Neural progenitor cell (in vitro differentiated cells): ENCODE data around the gene C17orf113. TPM values are rescaled to one million over a fixed set of nuclear protein-coding genes. Genes with fewer than 3 reads are reported as not detected.

Experiments
- DNase-seq: peaks from one replicate; pipeline ENCODE4 v3.0.0-alpha.2; 2016; ENCODE audit warnings: low spot score
- H2AFZ ChIP-seq: fragments of 200-600 bp; sonication (generic); replicated peaks from 2 replicates; pipeline ENCODE4 v1.6.1; 2016; ENCODE audit warnings: antibody characterized with exemption
- H3F3A ChIP-seq: fragments of 200-600 bp; sonication (generic); 2 replicates; pipeline ENCODE4 v1.6.1; 2016; ENCODE audit warnings: antibody characterized with exemption, low read depth
- H3K27ac ChIP-seq: fragments of 200-600 bp; sonication (generic); 2 replicates; pipeline ENCODE4 v1.5.1; 2016; ENCODE audit warnings: mild to moderate bottlenecking
- H3K27me3 ChIP-seq: fragments of 200-600 bp; sonication (generic); 2 replicates; pipeline ENCODE4 v1.6.1; 2016; ENCODE audit warnings: mild to moderate bottlenecking, moderate library complexity
- H3K36me3 ChIP-seq: fragments of 200-600 bp; sonication (generic); 2 replicates; pipeline ENCODE4 v1.5.1; 2016
- H3K4me1 ChIP-seq: fragments of 200-600 bp; sonication (generic); 2 replicates; pipeline ENCODE4 v1.6.1; 2016; ENCODE audit warnings: mixed run types
- H3K4me2 ChIP-seq: fragments of 200-600 bp; sonication (generic); 2 replicates; pipeline ENCODE4 v1.6.1; 2016
- H3K4me3 ChIP-seq: fragments of 200-600 bp; sonication (generic); 2 replicates; pipeline ENCODE4 v1.5.1; 2016
- H3K79me2 ChIP-seq: fragments of 200-600 bp; sonication (generic); 2 replicates; pipeline ENCODE4 v1.6.1; 2016; ENCODE audit warnings: low read depth
- H3K9ac ChIP-seq: fragments of 200-600 bp; sonication (generic); 2 replicates; pipeline ENCODE4 v1.6.1; 2016
- H3K9me3 ChIP-seq: fragments of 200-600 bp; sonication (generic); 2 replicates; pipeline ENCODE4 v1.5.1; 2016; ENCODE audit warnings: low read depth
- H4K20me1 ChIP-seq: fragments of 200-600 bp; sonication (generic); 2 replicates; pipeline ENCODE4 v1.6.1; 2016; ENCODE audit warnings: low read depth
- H3K27ac Mint-ChIP-seq: 3 replicates; pipeline ENCODE4 v1.8.0; 2021; ENCODE audit warnings: mixed read lengths
- H3K27me3 Mint-ChIP-seq: 2 replicates; pipeline ENCODE4 v1.8.0; 2022; ENCODE audit warnings: low read depth, mild to moderate bottlenecking, inconsistent platforms, moderate library complexity, mixed read lengths; ENCODE audit not compliant: insufficient read depth
- H3K36me3 Mint-ChIP-seq: 3 replicates; pipeline ENCODE4 v1.8.0; 2021; ENCODE audit warnings: mixed read lengths
- H3K4me1 Mint-ChIP-seq: 3 replicates; pipeline ENCODE4 v1.8.0; 2021; ENCODE audit warnings: mixed read lengths
- H3K4me3 Mint-ChIP-seq: 3 replicates; pipeline ENCODE4 v1.8.0; 2021; ENCODE audit warnings: mild to moderate bottlenecking, moderate library complexity, mixed read lengths
- H3K9me3 Mint-ChIP-seq: 3 replicates; pipeline ENCODE4 v1.8.0; 2020; ENCODE audit warnings: mixed read lengths
- EZH2 ChIP-seq: fragments of 200-600 bp; sonication (generic); IDR thresholded peaks from 2 replicates; pipeline ENCODE4 v1.6.1; 2017; ENCODE audit warnings: antibody characterized with exemption, mild to moderate bottlenecking, moderate library complexity
- EZH2phosphoT487 ChIP-seq: fragments of 200-600 bp; sonication (generic); IDR thresholded peaks from 2 replicates; pipeline ENCODE4 v1.6.1; 2017; ENCODE audit warnings: antibody characterized with exemption
- total RNA-seq: library from RNA; depleted of rRNA; stranded (reverse); fragments of >200 nt; gene quantifications from 2 replicates; pipeline ENCODE4 v1.2.3, GENCODE V29; 2015; ENCODE audit warnings: low replicate concordance
- TF ChIP-seq, protein P1 (sequence below): fragments of 200-600 bp; sonication (generic); IDR thresholded peaks from 2 replicates; pipeline ENCODE4 v1.5.1; 2017; ENCODE audit warnings: antibody characterized with exemption, mild to moderate bottlenecking

The C17orf113 gene
- total RNA-seq, 1 donor from 2014 or later: 2.2 TPM

DNA sequence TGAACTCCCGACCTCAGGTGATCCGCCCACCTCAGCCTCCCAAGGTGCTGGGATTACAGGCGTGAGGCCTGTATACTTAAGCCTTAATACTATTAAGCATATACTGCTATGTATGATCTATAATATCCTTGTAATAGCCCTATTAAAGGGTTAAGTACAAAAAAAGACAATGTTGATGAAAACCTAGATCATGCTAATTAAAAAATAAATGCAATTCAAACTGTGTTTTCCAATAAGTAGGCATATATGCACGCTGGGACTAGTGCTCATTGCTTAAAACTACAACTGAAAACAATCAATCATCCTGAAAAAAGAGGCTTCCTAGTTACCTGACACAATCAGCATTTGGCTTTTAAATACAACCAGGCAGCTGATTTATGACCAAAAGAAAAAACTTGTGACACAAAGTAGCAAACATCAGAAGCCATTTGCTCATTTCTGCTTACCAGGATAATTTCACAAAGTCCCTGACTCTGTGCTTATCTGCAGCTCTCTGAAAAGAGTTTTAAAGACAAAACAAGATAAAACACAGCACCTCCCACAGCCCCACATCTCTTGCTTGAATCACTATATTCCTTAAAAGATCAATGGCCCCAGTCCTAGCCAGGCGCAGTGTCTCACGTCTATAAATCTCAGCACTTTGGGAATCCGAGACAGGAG, 36.8 kb upstream of the C17orf113 start:
- Histone ChIP-seq H3K9ac (no peak overlapping the region), H3K4me1 (no peaks in the 10 kb centered on the region), H3K4me2 (no peak overlapping the region), H3K79me2 (no peaks in the 10 kb centered on the region), H3K27me3 (no peaks in the 10 kb centered on the region), H2AFZ (no peak overlapping the region), H3K9me3 (no peaks in the 10 kb centered on the region), H4K20me1 (no peaks in the 10 kb centered on the region), H3K27ac (no peak overlapping the region), H3K4me3 (no peak overlapping the region), H3K36me3 (no peaks in the 10 kb centered on the region), H3F3A (no peaks in the 10 kb centered on the region)
- Mint-ChIP-seq H3K4me3 (no peak overlapping the region), H3K36me3 (no peaks in the 10 kb centered on the region), H3K9me3 (no peaks in the 10 kb centered on the region), H3K4me1 (peaks cover 3% of the 10 kb centered on the region), H3K27me3 (peaks cover 2% of the 10 kb centered on the region), H3K27ac (no peak overlapping the region)
- DNase-seq: no peak
- no peak for TF ChIP-seq EZH2
- TF ChIP-seq, protein P1, sequence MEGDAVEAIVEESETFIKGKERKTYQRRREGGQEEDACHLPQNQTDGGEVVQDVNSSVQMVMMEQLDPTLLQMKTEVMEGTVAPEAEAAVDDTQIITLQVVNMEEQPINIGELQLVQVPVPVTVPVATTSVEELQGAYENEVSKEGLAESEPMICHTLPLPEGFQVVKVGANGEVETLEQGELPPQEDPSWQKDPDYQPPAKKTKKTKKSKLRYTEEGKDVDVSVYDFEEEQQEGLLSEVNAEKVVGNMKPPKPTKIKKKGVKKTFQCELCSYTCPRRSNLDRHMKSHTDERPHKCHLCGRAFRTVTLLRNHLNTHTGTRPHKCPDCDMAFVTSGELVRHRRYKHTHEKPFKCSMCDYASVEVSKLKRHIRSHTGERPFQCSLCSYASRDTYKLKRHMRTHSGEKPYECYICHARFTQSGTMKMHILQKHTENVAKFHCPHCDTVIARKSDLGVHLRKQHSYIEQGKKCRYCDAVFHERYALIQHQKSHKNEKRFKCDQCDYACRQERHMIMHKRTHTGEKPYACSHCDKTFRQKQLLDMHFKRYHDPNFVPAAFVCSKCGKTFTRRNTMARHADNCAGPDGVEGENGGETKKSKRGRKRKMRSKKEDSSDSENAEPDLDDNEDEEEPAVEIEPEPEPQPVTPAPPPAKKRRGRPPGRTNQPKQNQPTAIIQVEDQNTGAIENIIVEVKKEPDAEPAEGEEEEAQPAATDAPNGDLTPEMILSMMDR: no peak
- TF ChIP-seq EZH2phosphoT487: no peak

DNA sequence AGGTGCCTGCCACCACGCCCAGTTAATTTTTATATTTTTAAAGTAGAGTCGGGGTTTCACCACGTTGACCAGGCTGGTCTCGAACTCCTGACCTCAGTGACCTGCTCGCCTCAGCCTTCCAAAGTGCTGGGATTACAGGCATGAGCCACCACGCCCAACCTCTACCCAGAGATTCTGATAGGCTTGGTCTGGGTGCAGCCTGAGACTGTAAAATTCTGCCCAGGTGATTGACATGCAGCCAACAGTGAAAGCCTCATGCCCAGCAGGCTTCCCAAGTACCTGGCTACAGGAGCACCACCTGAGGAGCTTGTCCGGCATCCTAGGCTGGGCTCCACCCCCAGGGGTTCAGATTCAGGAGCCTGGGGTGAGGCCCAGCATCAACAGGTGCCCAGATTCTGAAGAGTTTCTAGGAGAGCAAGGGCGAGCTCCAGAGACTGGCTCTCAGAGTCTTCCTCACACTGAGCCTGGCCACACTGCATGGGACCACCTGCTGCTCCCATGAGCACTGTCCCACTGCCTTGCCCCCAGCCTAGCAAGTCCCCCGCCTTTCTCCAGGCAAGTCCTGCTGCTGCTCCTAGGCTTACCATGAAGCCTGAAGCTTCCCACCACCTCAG, 31.2 kb upstream of the C17orf113 start:
- Histone ChIP-seq H3K4me2 (no peak overlapping the region), H3K36me3 (no peaks in the 10 kb centered on the region), H3F3A (no peaks in the 10 kb centered on the region), H3K4me1 (peaks cover 9% of the 10 kb centered on the region), H2AFZ (no peak overlapping the region), H3K9me3 (no peaks in the 10 kb centered on the region), H3K79me2 (no peaks in the 10 kb centered on the region), H3K27ac (no peak overlapping the region), H3K4me3 (no peak overlapping the region), H4K20me1 (no peaks in the 10 kb centered on the region), H3K9ac (no peak overlapping the region), H3K27me3 (no peaks in the 10 kb centered on the region)
- Mint-ChIP-seq H3K4me3 (no peak overlapping the region), H3K4me1 (peaks cover 10% of the 10 kb centered on the region), H3K27ac (no peak overlapping the region), H3K9me3 (no peaks in the 10 kb centered on the region), H3K27me3 (peaks cover 3% of the 10 kb centered on the region), H3K36me3 (no peaks in the 10 kb centered on the region)
- TF ChIP-seq, protein P1: no peak
- no peak for TF ChIP-seq EZH2phosphoT487
- no peak for TF ChIP-seq EZH2
- no peak for DNase-seq

DNA sequence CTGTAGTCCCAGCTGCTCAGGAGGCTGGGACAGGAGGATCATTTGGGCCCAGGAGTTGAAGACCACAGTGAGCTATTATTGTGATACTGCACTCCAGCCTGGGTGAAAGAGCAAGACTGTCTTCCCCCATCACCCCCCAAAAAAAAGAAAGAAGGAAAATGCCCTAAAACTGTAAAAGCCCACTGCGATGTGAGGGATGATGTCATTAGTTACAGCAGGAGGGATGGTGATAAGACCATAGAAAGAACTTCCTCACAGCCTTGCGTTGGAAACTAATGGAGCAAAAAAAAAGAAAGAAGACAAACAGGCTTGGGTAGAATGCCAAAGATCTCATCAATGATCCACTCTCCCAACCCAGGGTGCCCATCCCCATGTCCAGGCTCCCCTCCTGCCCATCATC, 29.1 kb upstream of the C17orf113 start:
- Mint-ChIP-seq H3K4me1 (peaks cover 10% of the 10 kb centered on the region), H3K9me3 (no peaks in the 10 kb centered on the region), H3K36me3 (no peaks in the 10 kb centered on the region), H3K27ac (no peak overlapping the region), H3K4me3 (no peak overlapping the region), H3K27me3 (peaks cover 6% of the 10 kb centered on the region)
- Histone ChIP-seq H3K36me3 (no peaks in the 10 kb centered on the region), H3K27ac (no peak overlapping the region), H3K4me2 (no peak overlapping the region), H3K9ac (no peak overlapping the region), H3K9me3 (no peaks in the 10 kb centered on the region), H2AFZ (no peak overlapping the region), H4K20me1 (no peaks in the 10 kb centered on the region), H3K4me3 (no peak overlapping the region), H3K4me1 (peaks cover 9% of the 10 kb centered on the region), H3K79me2 (no peaks in the 10 kb centered on the region), H3F3A (no peaks in the 10 kb centered on the region), H3K27me3 (no peaks in the 10 kb centered on the region)
- DNase-seq: no peak
- TF ChIP-seq EZH2 (no peak), EZH2phosphoT487 (no peak)
- TF ChIP-seq, protein P1: no peak
